Activated T-cell treated with anti-CD3 and anti-CD28 coated beads, Interleukin-2, amount 50 U/mL, for 24 hours (primary cell): ENCODE results near the gene BEGAIN.
A peak's percentile ranks its signal among the peaks of the same experiment; 100 is the strongest.
"Not testable (repeated sequence)": the region's sequence is repeated elsewhere in the genome, so short reads cannot be mapped to it uniquely, and the experiment has no call there.

Source experiments
- DNase-seq: peaks from one replicate; pipeline ENCODE4 v3.0.0-alpha.2; 2020
- H3K27ac Mint-ChIP-seq: 2 replicates; pipeline ENCODE4 v1.8.0; 2020; ENCODE audit warnings: mild to moderate bottlenecking, mixed read lengths
- H3K27me3 Mint-ChIP-seq: 2 replicates; pipeline ENCODE4 v1.8.0; 2020; ENCODE audit warnings: mixed read lengths
- H3K36me3 Mint-ChIP-seq: 2 replicates; pipeline ENCODE4 v1.8.0; 2020; ENCODE audit warnings: low read depth, mixed read lengths
- H3K4me1 Mint-ChIP-seq: 2 replicates; pipeline ENCODE4 v1.8.0; 2020; ENCODE audit warnings: low read depth, mixed read lengths
- H3K4me3 Mint-ChIP-seq: 2 replicates; pipeline ENCODE4 v1.8.0; 2020; ENCODE audit warnings: mild to moderate bottlenecking, moderate library complexity, mixed read lengths
- H3K9me3 Mint-ChIP-seq: 2 replicates; pipeline ENCODE4 v1.8.0; 2020; ENCODE audit warnings: mixed read lengths

BEGAIN gene

GRCh38 chr14:100522616-100523099 is 64.6 kb downstream of the BEGAIN start:
- H3K4me3 Mint-ChIP-seq = no peak overlapping the region

GRCh38 chr14:100506053-100506452 is 81.2 kb downstream of the BEGAIN start:
- not testable (repeated sequence) for H3K9me3 Mint-ChIP-seq, DNase-seq, H3K36me3 Mint-ChIP-seq, H3K4me3 Mint-ChIP-seq, H3K27me3 Mint-ChIP-seq, H3K27ac Mint-ChIP-seq, H3K4me1 Mint-ChIP-seq

More at GRCh38 chr14:100522616-100523099, 64.6 kb downstream of the BEGAIN start:
- Mint-ChIP-seq H3K36me3 (peaks cover 7% of the 10 kb centered on the region), H3K4me1 (no peaks in the 10 kb centered on the region), H3K9me3 (no peaks in the 10 kb centered on the region), H3K27ac (no peak overlapping the region), H3K27me3 (no peaks in the 10 kb centered on the region)
- peak; percentile 17 for DNase-seq

GRCh38 chr14:100504372-100505078 is 82.7 kb downstream of the BEGAIN start:
- DNase-seq = no peak
- Mint-ChIP-seq H3K4me1 (peaks cover 7% of the 10 kb centered on the region), H3K36me3 (peaks cover 5% of the 10 kb centered on the region), H3K27me3 (no peaks in the 10 kb centered on the region), H3K9me3 (peaks cover 6% of the 10 kb centered on the region), H3K4me3 (no peak overlapping the region), H3K27ac (no peak overlapping the region)

- Mint-ChIP-seq H3K36me3 (peaks cover 5% of the 10 kb centered on the region), H3K27ac (no peak overlapping the region), H3K4me1 (peaks cover 7% of the 10 kb centered on the region), H3K9me3 (peaks cover 6% of the 10 kb centered on the region), H3K4me3 (no peak overlapping the region), H3K27me3 (no peaks in the 10 kb centered on the region)
- no peak for DNase-seq
These were observed 84.0 kb downstream of the BEGAIN start for GRCh38 chr14:100503251-100503650.

GRCh38 chr14:100502622-100503220 is 84.5 kb downstream of the BEGAIN start:
- peaks cover 5% of the 10 kb centered on the region for H3K4me1 Mint-ChIP-seq
- no peak overlapping the region for H3K4me3 Mint-ChIP-seq
- peaks cover 5% of the 10 kb centered on the region for H3K36me3 Mint-ChIP-seq
- no peak for DNase-seq
- H3K27ac Mint-ChIP-seq = no peak overlapping the region
- no peaks in the 10 kb centered on the region for H3K27me3 Mint-ChIP-seq
- peaks cover 6% of the 10 kb centered on the region for H3K9me3 Mint-ChIP-seq

- no peak for DNase-seq
- peaks cover 3% of the 10 kb centered on the region for H3K36me3 Mint-ChIP-seq
- no peaks in the 10 kb centered on the region for H3K27me3 Mint-ChIP-seq
- H3K9me3 Mint-ChIP-seq = peaks cover 6% of the 10 kb centered on the region
- H3K27ac Mint-ChIP-seq = no peak overlapping the region
- H3K4me1 Mint-ChIP-seq = no peaks in the 10 kb centered on the region
- H3K4me3 Mint-ChIP-seq = no peak overlapping the region
These were observed 87.1 kb downstream of the BEGAIN start for GRCh38 chr14:100500128-100500527.

GRCh38 chr14:100498068-100498467 is 89.1 kb downstream of the BEGAIN start:
- H3K9me3 Mint-ChIP-seq = no peaks in the 10 kb centered on the region
- no peak overlapping the region for H3K27ac Mint-ChIP-seq
- no peaks in the 10 kb centered on the region for H3K36me3 Mint-ChIP-seq
- H3K4me1 Mint-ChIP-seq = no peaks in the 10 kb centered on the region
- H3K27me3 Mint-ChIP-seq = no peaks in the 10 kb centered on the region
- no peak for DNase-seq
- H3K4me3 Mint-ChIP-seq = no peak overlapping the region

- Mint-ChIP-seq H3K4me3 (no peak overlapping the region), H3K27ac (no peak overlapping the region), H3K36me3 (no peaks in the 10 kb centered on the region), H3K4me1 (no peaks in the 10 kb centered on the region), H3K27me3 (no peaks in the 10 kb centered on the region), H3K9me3 (no peaks in the 10 kb centered on the region)
- DNase-seq = no peak
These were observed 91.3 kb downstream of the BEGAIN start for GRCh38 chr14:100495917-100496316.

- Mint-ChIP-seq H3K4me1 (no peaks in the 10 kb centered on the region), H3K36me3 (no peaks in the 10 kb centered on the region), H3K4me3 (no peak overlapping the region), H3K27me3 (no peaks in the 10 kb centered on the region), H3K9me3 (no peaks in the 10 kb centered on the region), H3K27ac (no peak overlapping the region)
- DNase-seq = no peak
These were observed 92.6 kb downstream of the BEGAIN start for GRCh38 chr14:100494645-100495044.

GRCh38 chr14:100490252-100490651 is 97.0 kb downstream of the BEGAIN start:
- no peaks in the 10 kb centered on the region for H3K27me3 Mint-ChIP-seq
- peaks cover 25% of the 10 kb centered on the region for H3K4me1 Mint-ChIP-seq
- no peaks in the 10 kb centered on the region for H3K9me3 Mint-ChIP-seq
- no peak overlapping the region for H3K4me3 Mint-ChIP-seq
- no peak for DNase-seq
- H3K36me3 Mint-ChIP-seq = peaks cover 3% of the 10 kb centered on the region
- no peak overlapping the region for H3K27ac Mint-ChIP-seq

- peaks cover 25% of the 10 kb centered on the region for H3K4me1 Mint-ChIP-seq
- no peak overlapping the region for H3K27ac Mint-ChIP-seq
- no peak overlapping the region for H3K4me3 Mint-ChIP-seq
- no peaks in the 10 kb centered on the region for H3K9me3 Mint-ChIP-seq
- peaks cover 20% of the 10 kb centered on the region for H3K36me3 Mint-ChIP-seq
- DNase-seq = no peak
- H3K27me3 Mint-ChIP-seq = no peaks in the 10 kb centered on the region
These were observed 99.2 kb downstream of the BEGAIN start for GRCh38 chr14:100488057-100488456.

GRCh38 chr14:100487304-100487703 is 99.9 kb downstream of the BEGAIN start:
- peaks cover 25% of the 10 kb centered on the region for H3K4me1 Mint-ChIP-seq
- H3K4me3 Mint-ChIP-seq = no peak overlapping the region
- H3K36me3 Mint-ChIP-seq = peaks cover 20% of the 10 kb centered on the region
- no peaks in the 10 kb centered on the region for H3K9me3 Mint-ChIP-seq
- H3K27me3 Mint-ChIP-seq = no peaks in the 10 kb centered on the region
- no peak overlapping the region for H3K27ac Mint-ChIP-seq
- no peak for DNase-seq
